Activated effector memory CD4-positive, alpha-beta T cell treated with anti-CD3 and anti-CD28 coated beads, Interleukin-2, amount 50 U/mL, for 16 hours (primary cell): ENCODE results near the gene GLYR1.

Experiments
- DNase-seq: peaks from one replicate; pipeline ENCODE4 v3.0.0-alpha.2; 2020

Gene GLYR1

GRCh38 chr16:4803401-4803844 lies 43.7 kb downstream of the GLYR1 start:
- DNase-seq: no peak

GRCh38 chr16:4802659-4803287 lies 44.3 kb downstream of the GLYR1 start:
- peak; percentile 96 for DNase-seq

- peak; percentile 93 for DNase-seq
Measured at GRCh38 chr16:4801962-4802658, 45.0 kb downstream of the GLYR1 start, which contains the start of gene ROGDI. Gene ROGDI (minus strand): TSS chr16:4802633. CDS start chr16:4802571, 62 bp downstream.

- DNase-seq: no peak
Measured at GRCh38 chr16:4801051-4801961, 45.8 kb downstream of the GLYR1 start.

GRCh38 chr16:4800290-4801041 lies 46.6 kb downstream of the GLYR1 start:
- DNase-seq: no peak

GRCh38 chr16:4799171-4799855 lies 47.8 kb downstream of the GLYR1 start:
- no peak for DNase-seq

- DNase-seq: no peak
Measured at GRCh38 chr16:4798456-4798855, 48.6 kb downstream of the GLYR1 start.

GRCh38 chr16:4797805-4798252 lies 49.3 kb downstream of the GLYR1 start:
- no peak for DNase-seq

- no peak for DNase-seq
Measured at GRCh38 chr16:4796982-4797804, 49.9 kb downstream of the GLYR1 start.

- DNase-seq: no peak
Measured at GRCh38 chr16:4795828-4796572, 51.1 kb downstream of the GLYR1 start.

- no peak for DNase-seq
Measured at GRCh38 chr16:4795181-4795827, 51.8 kb downstream of the GLYR1 start, which contains the start of gene SMIM22. Gene SMIM22 (plus strand): TSS chr16:4795369. CDS start chr16:4795735, 366 bp downstream.

GRCh38 chr16:4792951-4793513 lies 54.1 kb downstream of the GLYR1 start:
- DNase-seq: no peak

- no peak for DNase-seq
Measured at GRCh38 chr16:4790871-4791270, 56.2 kb downstream of the GLYR1 start.

GRCh38 chr16:4790261-4790660 lies 56.8 kb downstream of the GLYR1 start:
- DNase-seq: no peak

- DNase-seq: no peak
Measured at GRCh38 chr16:4788910-4789309, 58.2 kb downstream of the GLYR1 start.

- no peak for DNase-seq
Measured at GRCh38 chr16:4788489-4788889, 58.6 kb downstream of the GLYR1 start.

GRCh38 chr16:4787627-4788482 lies 59.2 kb downstream of the GLYR1 start, which contains the start of gene SEPTIN12:
Gene SEPTIN12 (minus strand): TSS chr16:4788345. CDS start chr16:4787645, 700 bp downstream.
- no peak for DNase-seq

GRCh38 chr16:4787068-4787467 lies 60.0 kb downstream of the GLYR1 start:
- DNase-seq: no peak
